IPS-15b (cell line): ENCODE data around the gene LATS2.

ENCODE experiments used
- H3K27me3 ChIP-seq: one replicate; pipeline ENCODE4 v1.6.1; 2013; ENCODE audit warnings: low read length; ENCODE audit not compliant: control insufficient read depth, insufficient read depth
- H3K36me3 ChIP-seq: one replicate; pipeline ENCODE4 v1.6.1; 2013; ENCODE audit warnings: low read length; ENCODE audit not compliant: control insufficient read depth, insufficient read depth
- H3K4me1 ChIP-seq: one replicate; pipeline ENCODE4 v1.6.1; 2013; ENCODE audit warnings: mild to moderate bottlenecking, low read length; ENCODE audit not compliant: control insufficient read depth, insufficient read depth
- H3K4me3 ChIP-seq: one replicate; pipeline ENCODE4 v1.5.1; 2013; ENCODE audit warnings: low read depth, low read length
- H3K9ac ChIP-seq: one replicate; pipeline ENCODE4 v1.6.1; 2013; ENCODE audit warnings: low read depth, mild to moderate bottlenecking, low read length
- H3K9me3 ChIP-seq: one replicate; pipeline ENCODE4 v1.6.1; 2013; ENCODE audit warnings: mild to moderate bottlenecking, low read length; ENCODE audit not compliant: control insufficient read depth, insufficient read depth

The LATS2 gene

DNA sequence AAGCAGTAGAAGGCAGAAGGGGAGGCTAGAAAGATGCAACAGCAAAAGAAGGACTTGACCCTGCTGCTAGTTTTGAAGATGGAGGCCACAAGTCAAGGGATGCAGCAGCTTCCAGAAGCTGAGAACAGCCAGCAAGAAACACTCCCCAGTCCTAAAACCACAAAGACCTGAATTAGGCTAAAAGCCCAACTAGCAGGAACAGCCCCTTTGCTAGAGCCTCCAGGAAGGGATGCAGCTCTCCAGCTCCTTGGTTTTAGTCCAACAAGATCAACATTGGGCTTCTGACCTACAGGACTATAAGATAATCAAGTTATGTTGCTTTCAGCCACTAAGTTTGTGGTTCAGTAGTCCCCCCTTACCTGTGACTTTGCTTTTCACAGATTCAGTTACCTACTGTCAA is 10.5 kb upstream of the LATS2 start:
- H3K9me3 ChIP-seq: no peaks in the 10 kb centered on the region
- no peaks in the 10 kb centered on the region for H3K4me1 ChIP-seq
- no peaks in the 10 kb centered on the region for H3K36me3 ChIP-seq
- H3K9ac ChIP-seq: no peak overlapping the region
- H3K4me3 ChIP-seq: no peak overlapping the region
- no peaks in the 10 kb centered on the region for H3K27me3 ChIP-seq

DNA sequence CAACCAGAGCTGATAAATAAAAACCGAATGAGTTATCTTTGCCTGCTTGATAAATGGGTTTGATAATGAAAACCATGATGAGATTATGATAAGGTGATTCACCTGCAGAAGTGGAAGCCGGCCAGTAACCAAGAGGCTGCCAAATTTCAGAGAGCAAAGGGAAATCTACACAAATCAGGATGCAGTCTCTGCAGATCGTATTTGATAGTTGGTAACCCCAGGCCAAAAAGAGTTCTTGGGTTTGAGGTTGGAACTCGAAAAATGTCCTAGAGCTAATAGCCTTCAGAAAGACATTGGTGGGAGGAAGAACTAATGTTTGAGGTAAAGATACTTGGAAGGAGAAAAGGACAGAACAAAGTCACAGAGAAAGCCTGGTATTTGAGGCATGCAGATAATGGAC is 9.6 kb upstream of the LATS2 start:
- H3K27me3 ChIP-seq: no peaks in the 10 kb centered on the region
- no peak overlapping the region for H3K9ac ChIP-seq
- H3K9me3 ChIP-seq: no peaks in the 10 kb centered on the region
- H3K36me3 ChIP-seq: no peaks in the 10 kb centered on the region
- no peak overlapping the region for H3K4me3 ChIP-seq
- no peaks in the 10 kb centered on the region for H3K4me1 ChIP-seq

GRCh38 chr13:21069561-21070004 is 8.2 kb upstream of the LATS2 start:
- no peaks in the 10 kb centered on the region for H3K9me3 ChIP-seq
- H3K9ac ChIP-seq: no peak overlapping the region
- H3K4me1 ChIP-seq: no peaks in the 10 kb centered on the region
- H3K4me3 ChIP-seq: no peak overlapping the region
- H3K36me3 ChIP-seq: no peaks in the 10 kb centered on the region
- H3K27me3 ChIP-seq: no peaks in the 10 kb centered on the region

DNA sequence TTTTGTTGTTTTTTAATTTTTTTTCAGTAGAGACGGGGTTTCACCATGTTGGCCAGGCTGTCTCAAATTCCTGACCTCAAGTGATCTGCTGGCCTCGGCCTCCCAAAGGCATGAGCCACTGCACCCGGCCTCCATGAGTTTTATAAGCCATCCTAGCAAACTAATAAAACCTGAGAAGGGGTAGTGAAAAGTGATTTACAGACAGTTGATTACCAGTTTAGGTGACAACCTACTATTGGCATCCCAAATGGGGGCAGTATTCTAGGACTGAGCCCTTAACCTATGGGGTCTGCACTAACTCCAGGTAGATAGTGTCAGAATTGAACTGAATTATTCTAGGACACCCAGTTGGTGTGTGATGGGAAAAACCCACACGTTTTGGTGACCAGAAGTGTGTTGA is 6.5 kb upstream of the LATS2 start:
- Histone ChIP-seq H3K9ac (no peak overlapping the region), H3K9me3 (no peaks in the 10 kb centered on the region), H3K36me3 (no peaks in the 10 kb centered on the region), H3K27me3 (no peaks in the 10 kb centered on the region), H3K4me3 (no peak overlapping the region), H3K4me1 (no peaks in the 10 kb centered on the region)

DNA sequence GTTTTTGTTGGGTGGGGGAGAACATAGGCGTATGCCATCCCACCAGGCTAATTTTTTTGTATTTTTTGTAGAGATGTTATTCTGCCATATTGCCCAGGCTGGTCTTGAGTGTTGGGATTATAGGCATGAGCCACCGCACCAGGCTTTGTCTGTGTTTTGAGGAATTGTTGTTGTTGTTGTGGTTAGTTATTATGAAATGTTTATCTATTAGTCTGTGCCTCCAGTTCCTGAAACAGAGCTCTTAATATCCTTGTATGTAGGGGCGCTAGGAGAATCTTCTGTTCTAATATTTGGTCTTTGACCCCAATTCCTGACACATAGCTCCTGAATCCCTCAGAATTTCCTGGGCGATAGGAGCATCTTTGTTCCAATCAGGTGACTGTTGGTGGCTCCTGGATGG is 5.6 kb upstream of the LATS2 start:
- Histone ChIP-seq H3K9me3 (no peaks in the 10 kb centered on the region), H3K9ac (no peak overlapping the region), H3K36me3 (no peaks in the 10 kb centered on the region), H3K27me3 (no peaks in the 10 kb centered on the region), H3K4me3 (no peak overlapping the region), H3K4me1 (no peaks in the 10 kb centered on the region)

DNA sequence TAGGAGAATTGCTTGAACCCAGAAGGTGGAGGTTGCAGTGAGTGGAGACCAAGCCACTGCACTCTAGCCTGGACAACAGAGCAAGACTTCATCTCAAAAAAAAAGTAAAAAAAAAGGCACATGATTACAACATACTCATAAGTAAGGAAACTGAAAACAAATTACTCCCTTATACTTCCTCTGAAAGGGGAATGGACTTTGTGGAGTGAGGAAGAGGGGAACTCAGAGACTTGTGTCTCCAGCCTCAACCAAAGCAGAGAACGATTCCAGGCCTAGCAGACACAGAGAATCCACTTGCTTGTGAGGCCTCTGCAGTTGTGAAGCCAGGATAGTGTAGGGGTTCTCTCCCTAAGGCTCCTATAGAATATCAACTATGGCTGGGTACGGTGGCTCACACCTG is 4.3 kb upstream of the LATS2 start:
- H3K27me3 ChIP-seq: no peaks in the 10 kb centered on the region
- no peak overlapping the region for H3K4me3 ChIP-seq
- H3K9ac ChIP-seq: no peak overlapping the region

GRCh38 chr13:21063031-21063430 is 1.6 kb upstream of the LATS2 start:
- no peak overlapping the region for H3K9ac ChIP-seq
- peaks cover 2% of the 10 kb centered on the region for H3K4me1 ChIP-seq
- no peaks in the 10 kb centered on the region for H3K9me3 ChIP-seq

More for the DNA sequence above, 4.3 kb upstream of the LATS2 start:
- Histone ChIP-seq H3K4me1 (peaks cover 2% of the 10 kb centered on the region), H3K9me3 (no peaks in the 10 kb centered on the region), H3K36me3 (peaks cover 5% of the 10 kb centered on the region)

DNA sequence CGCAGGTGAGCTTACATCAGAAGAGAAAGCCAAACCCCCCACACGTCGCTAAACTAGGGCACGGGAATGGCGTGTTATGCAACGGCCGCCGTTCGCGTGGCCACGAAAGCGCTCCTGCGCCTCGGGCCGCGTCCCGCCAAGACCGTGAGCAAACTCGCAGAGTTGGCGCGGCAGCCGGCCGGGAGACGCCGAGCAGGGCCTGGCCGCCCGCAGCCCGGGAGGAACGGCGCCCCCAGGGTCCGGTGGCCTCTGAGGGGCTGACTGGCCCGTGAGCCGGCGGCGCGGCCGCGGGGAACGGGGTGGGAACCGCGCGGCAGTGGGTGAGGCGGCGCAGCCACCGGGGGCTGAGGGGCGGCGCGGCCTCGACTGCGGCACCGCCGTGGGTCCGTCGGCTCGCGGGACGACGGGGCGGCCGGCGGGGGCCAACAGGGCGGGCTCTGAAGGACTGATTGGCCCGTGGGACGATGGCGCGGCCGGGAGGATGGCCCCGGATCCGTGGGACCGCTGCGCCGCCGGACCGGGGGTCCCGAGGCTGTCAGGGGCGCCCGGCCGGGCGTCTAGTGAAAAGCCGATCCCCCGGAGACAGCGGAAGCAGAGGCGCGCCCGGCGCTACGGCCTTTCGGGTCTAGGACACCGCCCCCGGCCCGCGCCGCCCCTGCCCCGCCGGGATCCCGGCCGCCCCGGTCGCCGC is 903 bp downstream of the LATS2 start:
- H3K27me3 ChIP-seq: no peaks in the 10 kb centered on the region
- peak overlapping the region; percentile 85 for H3K4me3 ChIP-seq
- no peaks in the 10 kb centered on the region for H3K9me3 ChIP-seq
- peaks cover 5% of the 10 kb centered on the region for H3K36me3 ChIP-seq
- peaks cover 8% of the 10 kb centered on the region for H3K4me1 ChIP-seq
- peak overlapping the region; percentile 73 for H3K9ac ChIP-seq

More at GRCh38 chr13:21063031-21063430, 1.6 kb upstream of the LATS2 start:
- Histone ChIP-seq H3K27me3 (no peaks in the 10 kb centered on the region), H3K4me3 (no peak overlapping the region), H3K36me3 (peaks cover 5% of the 10 kb centered on the region)

GRCh38 chr13:21059641-21060337 is 1.6 kb downstream of the LATS2 start:
- H3K9me3 ChIP-seq: no peaks in the 10 kb centered on the region
- H3K9ac ChIP-seq: peak overlapping the region; percentile 73
- no peaks in the 10 kb centered on the region for H3K27me3 ChIP-seq
- peaks cover 8% of the 10 kb centered on the region for H3K4me1 ChIP-seq
- peak overlapping the region; percentile 85 for H3K4me3 ChIP-seq
- peaks cover 5% of the 10 kb centered on the region for H3K36me3 ChIP-seq

DNA sequence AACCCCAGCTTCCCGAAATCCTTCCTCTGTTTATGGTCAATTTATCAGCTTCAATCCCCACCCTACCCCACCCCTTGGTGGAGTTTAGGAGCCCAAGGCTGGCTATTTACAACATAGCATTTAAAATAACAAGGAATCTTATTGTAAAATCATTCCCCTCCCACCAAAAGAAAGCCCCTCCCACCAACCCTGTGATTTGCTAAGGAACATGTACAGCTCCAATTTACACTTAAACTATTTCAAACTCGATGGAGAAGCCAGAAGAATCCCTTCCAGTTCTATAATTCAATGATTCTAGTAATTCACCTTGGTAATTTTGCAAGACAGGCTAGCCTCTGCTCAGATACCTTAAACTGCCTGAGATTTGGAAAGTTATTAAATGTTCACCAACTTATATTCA is 3.0 kb downstream of the LATS2 start:
- H3K27me3 ChIP-seq: no peaks in the 10 kb centered on the region
- H3K9ac ChIP-seq: no peak overlapping the region
- no peaks in the 10 kb centered on the region for H3K9me3 ChIP-seq
- H3K36me3 ChIP-seq: peaks cover 7% of the 10 kb centered on the region
- H3K4me1 ChIP-seq: peaks cover 9% of the 10 kb centered on the region
- H3K4me3 ChIP-seq: no peak overlapping the region

- H3K4me1 ChIP-seq: peaks cover 8% of the 10 kb centered on the region
- H3K27me3 ChIP-seq: no peaks in the 10 kb centered on the region
- no peaks in the 10 kb centered on the region for H3K9me3 ChIP-seq
- peaks cover 4% of the 10 kb centered on the region for H3K36me3 ChIP-seq
- H3K4me3 ChIP-seq: no peak overlapping the region
- H3K9ac ChIP-seq: no peak overlapping the region
Measured at GRCh38 chr13:21055511-21056045, 5.8 kb downstream of the LATS2 start.

- no peaks in the 10 kb centered on the region for H3K27me3 ChIP-seq
- H3K4me1 ChIP-seq: peaks cover 8% of the 10 kb centered on the region
- peaks cover 4% of the 10 kb centered on the region for H3K36me3 ChIP-seq
- no peaks in the 10 kb centered on the region for H3K9me3 ChIP-seq
- H3K9ac ChIP-seq: no peak overlapping the region
- no peak overlapping the region for H3K4me3 ChIP-seq
Measured at GRCh38 chr13:21055016-21055415, 6.4 kb downstream of the LATS2 start.
